K562 (cell line): ENCODE measurements around the gene FOXR1.

Experiments used
- ATF1 ChIP-seq, 2 experiments: fragments of 450-650 bp in 1 of 2; IDR thresholded peaks; 2 replicates each; pipeline ENCODE4 v1.6.1; 2016; ENCODE audit warnings: missing compliant biosample characterization in 1 of 2, missing genetic modification characterization in 1 of 2
- COPS2 ChIP-seq: fragments of 450-650 bp; conservative IDR thresholded peaks from 2 replicates; pipeline ENCODE4 v1.6.1; 2016; ENCODE audit warnings: mild to moderate bottlenecking, moderate library complexity
- EGR1 ChIP-seq: fragments of 450-650 bp; conservative IDR thresholded peaks from 2 replicates; pipeline ENCODE4 v1.6.1; 2017; ENCODE audit warnings: mild to moderate bottlenecking
- MAZ ChIP-seq, 2 experiments: fragments of 450-650 bp in 1 of 2; sonication (generic) in 1 of 2; formaldehyde crosslinking; IDR thresholded peaks in 1 of 2; conservative IDR thresholded peaks in 1 of 2; 2 replicates each; pipeline versions ENCODE4 v1.4.0 to v1.5.0; 2020; ENCODE audit warnings: mild to moderate bottlenecking in 1 of 2, missing genetic modification reagents in 1 of 2
- NBN ChIP-seq: fragments of 450-650 bp; IDR thresholded peaks from 2 replicates; pipeline ENCODE4 v1.6.1; 2016; ENCODE audit warnings: low read depth, mild to moderate bottlenecking
- TF ChIP-seq, protein P1 (sequence below), 3 experiments: IDR thresholded peaks in 2 of 3; conservative IDR thresholded peaks in 1 of 3; 2 replicates each; pipeline ENCODE4 v1.5.1; 2011 to 2012; ENCODE audit warnings: low read length in 3 of 3, mild to moderate bottlenecking in 3 of 3, control low read depth in 2 of 3, improper control_type of control experiment in 1 of 3, inconsistent platforms in 1 of 3, low read depth in 1 of 3, mixed read lengths in 1 of 3, moderate library complexity in 1 of 3; ENCODE audit not compliant: insufficient read depth in 2 of 3
- TF ChIP-seq, protein P2 (sequence below): fragments of 200-800 bp; sonication (Bioruptor generic); IDR thresholded peaks from 2 replicates; pipeline ENCODE4 v1.6.1; 2017; ENCODE audit warnings: missing genetic modification characterization, missing compliant biosample characterization

DNA sequence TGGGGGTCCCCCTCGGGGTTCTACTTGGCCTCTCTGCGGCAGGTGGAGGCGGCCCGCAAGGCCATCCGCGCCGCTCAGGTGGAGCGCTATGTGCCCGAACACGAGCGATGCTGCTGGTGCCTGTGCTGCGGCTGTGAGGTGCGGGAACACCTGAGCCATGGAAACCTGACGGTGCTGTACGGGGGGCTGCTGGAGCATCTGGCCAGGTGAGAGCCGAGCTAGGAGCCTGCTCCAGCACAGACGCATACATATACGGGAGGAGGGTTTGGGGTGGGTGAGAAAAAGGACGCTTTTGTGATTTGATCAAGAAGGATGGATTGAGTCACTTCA, 26.8 kb downstream of the FOXR1 start:
- TF ChIP-seq, protein P1, sequence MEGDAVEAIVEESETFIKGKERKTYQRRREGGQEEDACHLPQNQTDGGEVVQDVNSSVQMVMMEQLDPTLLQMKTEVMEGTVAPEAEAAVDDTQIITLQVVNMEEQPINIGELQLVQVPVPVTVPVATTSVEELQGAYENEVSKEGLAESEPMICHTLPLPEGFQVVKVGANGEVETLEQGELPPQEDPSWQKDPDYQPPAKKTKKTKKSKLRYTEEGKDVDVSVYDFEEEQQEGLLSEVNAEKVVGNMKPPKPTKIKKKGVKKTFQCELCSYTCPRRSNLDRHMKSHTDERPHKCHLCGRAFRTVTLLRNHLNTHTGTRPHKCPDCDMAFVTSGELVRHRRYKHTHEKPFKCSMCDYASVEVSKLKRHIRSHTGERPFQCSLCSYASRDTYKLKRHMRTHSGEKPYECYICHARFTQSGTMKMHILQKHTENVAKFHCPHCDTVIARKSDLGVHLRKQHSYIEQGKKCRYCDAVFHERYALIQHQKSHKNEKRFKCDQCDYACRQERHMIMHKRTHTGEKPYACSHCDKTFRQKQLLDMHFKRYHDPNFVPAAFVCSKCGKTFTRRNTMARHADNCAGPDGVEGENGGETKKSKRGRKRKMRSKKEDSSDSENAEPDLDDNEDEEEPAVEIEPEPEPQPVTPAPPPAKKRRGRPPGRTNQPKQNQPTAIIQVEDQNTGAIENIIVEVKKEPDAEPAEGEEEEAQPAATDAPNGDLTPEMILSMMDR (IDR thresholded peaks at IDR 0.05 in 2 of 3, conservative IDR thresholded peaks at IDR 0.05 in 1 of 3; ENCODE audit: insufficient read depth in 2 of 3, low read depth in 1 of 3, low read length in 3 of 3) = no peak
- no peak for TF ChIP-seq MAZ (CRISPR knock-in tag; conservative IDR thresholded peaks at IDR 0.05 in 1 of 2, IDR thresholded peaks at IDR 0.05 in 1 of 2)
- no peak for TF ChIP-seq EGR1
- TF ChIP-seq, protein P2, sequence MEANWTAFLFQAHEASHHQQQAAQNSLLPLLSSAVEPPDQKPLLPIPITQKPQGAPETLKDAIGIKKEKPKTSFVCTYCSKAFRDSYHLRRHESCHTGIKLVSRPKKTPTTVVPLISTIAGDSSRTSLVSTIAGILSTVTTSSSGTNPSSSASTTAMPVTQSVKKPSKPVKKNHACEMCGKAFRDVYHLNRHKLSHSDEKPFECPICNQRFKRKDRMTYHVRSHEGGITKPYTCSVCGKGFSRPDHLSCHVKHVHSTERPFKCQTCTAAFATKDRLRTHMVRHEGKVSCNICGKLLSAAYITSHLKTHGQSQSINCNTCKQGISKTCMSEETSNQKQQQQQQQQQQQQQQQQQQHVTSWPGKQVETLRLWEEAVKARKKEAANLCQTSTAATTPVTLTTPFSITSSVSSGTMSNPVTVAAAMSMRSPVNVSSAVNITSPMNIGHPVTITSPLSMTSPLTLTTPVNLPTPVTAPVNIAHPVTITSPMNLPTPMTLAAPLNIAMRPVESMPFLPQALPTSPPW (CRISPR knock-in tag) = no peak
- TF ChIP-seq COPS2 = no peak
- no peak for TF ChIP-seq ATF1 (CRISPR knock-in tag; IDR thresholded peaks at IDR 0.05)
- no peak for TF ChIP-seq ATF1 (tag; IDR thresholded peaks at IDR 0.05)
- no peak for TF ChIP-seq NBN
